Cerebellar nuclear complex (tissue), 1 donor: ENCODE data around the gene TM9SF2.
"Not testable (repeated sequence)": the region's sequence is repeated elsewhere in the genome, so short reads cannot be mapped to it uniquely, and the experiment has no call there.

Experiments used
- DNase-seq, 2 experiments: peaks; one replicate each; lab custom pipeline; 2025; lab: John Stamatoyannopoulos, UW

Gene TM9SF2

GRCh38 chr13:99542788-99543406 lies 41.6 kb downstream of the TM9SF2 start:
- DNase-seq = no peak

- DNase-seq = no peak
Measured at GRCh38 chr13:99545361-99545760, 44.1 kb downstream of the TM9SF2 start.

GRCh38 chr13:99545979-99546378 lies 44.7 kb downstream of the TM9SF2 start:
- DNase-seq = no peak

GRCh38 chr13:99546878-99547277 lies 45.6 kb downstream of the TM9SF2 start:
- DNase-seq = no peak

GRCh38 chr13:99548448-99548847 lies 47.2 kb downstream of the TM9SF2 start:
- DNase-seq = no peak

GRCh38 chr13:99553033-99553432 lies 51.8 kb downstream of the TM9SF2 start:
- DNase-seq = no peak

GRCh38 chr13:99555149-99555548 lies 53.9 kb downstream of the TM9SF2 start:
- no peak for DNase-seq

- no peak for DNase-seq
Measured at GRCh38 chr13:99556867-99557443, 55.7 kb downstream of the TM9SF2 start.

- DNase-seq = no peak
Measured at GRCh38 chr13:99558570-99559180, 57.4 kb downstream of the TM9SF2 start.

GRCh38 chr13:99559560-99559959 lies 58.3 kb downstream of the TM9SF2 start:
- no peak for DNase-seq

- no peak for DNase-seq
Measured at GRCh38 chr13:99563404-99563803, 62.1 kb downstream of the TM9SF2 start.

- DNase-seq = no peak
Measured at GRCh38 chr13:99564386-99564785, 63.1 kb downstream of the TM9SF2 start.

GRCh38 chr13:99565478-99566124 lies 64.3 kb downstream of the TM9SF2 start:
- DNase-seq = no peak

- DNase-seq = no peak
Measured at GRCh38 chr13:99566125-99567083, 65.1 kb downstream of the TM9SF2 start.

- not testable (repeated sequence) for DNase-seq
Measured at GRCh38 chr13:99568901-99569300, 67.6 kb downstream of the TM9SF2 start.

GRCh38 chr13:99572131-99572530 lies 70.9 kb downstream of the TM9SF2 start:
- DNase-seq = no peak

- no peak for DNase-seq
Measured at GRCh38 chr13:99572921-99573320, 71.6 kb downstream of the TM9SF2 start.

- DNase-seq = no peak
Measured at GRCh38 chr13:99575376-99576120, 74.3 kb downstream of the TM9SF2 start.

GRCh38 chr13:99577934-99578917 lies 77.0 kb downstream of the TM9SF2 start:
- no peak for DNase-seq
